NCI-H128 (cell line): ENCODE results near the gene SLAMF1.
A peak's percentile ranks its signal among the peaks of the same experiment; 100 is the strongest.

Source experiments
- DNase-seq: peaks from one replicate; lab custom pipeline; 2025; ENCODE audit not compliant: unreplicated experiment; lab: John Stamatoyannopoulos, UW

SLAMF1 gene

GRCh38 chr1:160625321-160625720 is 21.5 kb downstream of the SLAMF1 start:
- DNase-seq: no peak

- no peak for DNase-seq
These were observed 22.4 kb downstream of the SLAMF1 start for GRCh38 chr1:160624464-160624863.

GRCh38 chr1:160623862-160624261 is 23.0 kb downstream of the SLAMF1 start:
- no peak for DNase-seq

- DNase-seq: no peak
These were observed 23.6 kb downstream of the SLAMF1 start for GRCh38 chr1:160623227-160623633.

- DNase-seq: no peak
These were observed 24.2 kb downstream of the SLAMF1 start for GRCh38 chr1:160622501-160623226.

GRCh38 chr1:160621633-160622413 is 25.0 kb downstream of the SLAMF1 start:
- no peak for DNase-seq

- DNase-seq: no peak
These were observed 25.8 kb downstream of the SLAMF1 start for GRCh38 chr1:160620942-160621632.

- no peak for DNase-seq
These were observed 27.0 kb downstream of the SLAMF1 start for GRCh38 chr1:160619742-160620277.

GRCh38 chr1:160618763-160619274 is 28.0 kb downstream of the SLAMF1 start:
- no peak for DNase-seq

- DNase-seq: no peak
These were observed 28.5 kb downstream of the SLAMF1 start for GRCh38 chr1:160618327-160618726.

GRCh38 chr1:160615660-160616059 is 31.2 kb downstream of the SLAMF1 start:
- no peak for DNase-seq

- DNase-seq: no peak
These were observed 32.4 kb downstream of the SLAMF1 start for GRCh38 chr1:160614410-160614809.

GRCh38 chr1:160612613-160613218 is 34.1 kb downstream of the SLAMF1 start:
- no peak for DNase-seq

GRCh38 chr1:160610569-160611242 is 36.1 kb downstream of the SLAMF1 start:
- DNase-seq: no peak

GRCh38 chr1:160608941-160609340 is 37.9 kb downstream of the SLAMF1 start:
- no peak for DNase-seq

GRCh38 chr1:160608514-160608913 is 38.3 kb downstream of the SLAMF1 start:
- no peak for DNase-seq

- no peak for DNase-seq
These were observed 38.8 kb downstream of the SLAMF1 start for GRCh38 chr1:160608057-160608456.

GRCh38 chr1:160607672-160608032 is 39.2 kb downstream of the SLAMF1 start:
- no peak for DNase-seq

GRCh38 chr1:160607011-160607671 is 39.7 kb downstream of the SLAMF1 start:
- peak; percentile 7 for DNase-seq

GRCh38 chr1:160606611-160607010 is 40.2 kb downstream of the SLAMF1 start:
- no peak for DNase-seq
